HepG2 (cell line): ENCODE data around the gene CCDC38.

Experiments used
- DPF2 ChIP-seq: sonication (generic); formaldehyde crosslinking; IDR thresholded peaks from 2 replicates; pipeline ENCODE4 v1.4.0; 2020; ENCODE audit warnings: mild to moderate bottlenecking, low read depth, missing genetic modification reagents, borderline replicate concordance
- FOXM1 ChIP-seq: sonication (generic); formaldehyde crosslinking; IDR thresholded peaks from 2 replicates; pipeline ENCODE4 v1.5.0; 2020; ENCODE audit warnings: missing genetic modification reagents
- RBM39 ChIP-seq: fragments of 200-400 bp; formaldehyde crosslinking; IDR thresholded peaks from one replicate; pipeline ENCODE4 v1.6.1; 2018; ENCODE audit warnings: antibody characterized with exemption, mild to moderate bottlenecking, low read depth, low read length; ENCODE audit not compliant: poor library complexity, severe bottlenecking
- SAFB2 ChIP-seq: sonication (generic); formaldehyde crosslinking; IDR thresholded peaks from 2 replicates; pipeline ENCODE4 v1.5.1; 2020; ENCODE audit warnings: missing genetic modification reagents, low read depth, mild to moderate bottlenecking, borderline replicate concordance
- TBP ChIP-seq: sonication (generic); formaldehyde crosslinking; IDR thresholded peaks from 2 replicates; pipeline ENCODE4 v1.5.0; 2020; ENCODE audit warnings: missing genetic modification reagents
- ZNF263 ChIP-seq: sonication (generic); formaldehyde crosslinking; IDR thresholded peaks from 2 replicates; pipeline ENCODE4 v1.4.0; 2020; ENCODE audit warnings: missing genetic modification reagents
- TF ChIP-seq, protein P1 (sequence below): sonication (generic); formaldehyde crosslinking; IDR thresholded peaks from 2 replicates; pipeline ENCODE4 v1.5.0; 2020; ENCODE audit warnings: mild to moderate bottlenecking, missing genetic modification reagents, moderate library complexity
- TF ChIP-seq, protein P2 (sequence below): sonication (generic); formaldehyde crosslinking; conservative IDR thresholded peaks from 2 replicates; pipeline ENCODE4 v1.5.0; 2020; ENCODE audit warnings: missing genetic modification reagents

DNA sequence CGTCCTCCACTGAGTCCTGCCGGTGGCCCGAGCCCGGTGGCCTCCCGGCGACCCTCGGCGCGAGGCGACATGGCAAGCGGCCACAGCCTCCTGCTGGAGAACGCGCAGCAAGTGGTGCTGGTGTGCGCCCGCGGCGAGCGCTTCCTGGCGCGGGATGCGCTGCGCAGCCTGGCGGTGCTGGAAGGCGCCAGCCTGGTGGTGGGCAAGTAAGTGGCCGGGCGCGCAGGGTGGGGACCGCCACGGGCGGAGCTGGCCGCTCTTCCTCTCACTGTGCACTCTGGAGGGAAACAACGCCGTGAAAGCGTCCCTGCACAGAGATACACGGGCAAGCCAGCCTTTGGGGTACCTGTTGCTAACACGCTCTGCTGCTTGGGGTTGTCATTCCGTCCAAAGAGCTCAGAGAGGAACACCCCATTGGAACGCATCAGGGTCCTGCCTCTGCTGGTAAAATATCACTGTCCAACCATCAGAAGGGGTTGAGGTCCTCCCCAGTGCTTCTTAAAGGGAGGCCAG lies 972 bp upstream of the CCDC38 start, which contains the start of gene AMDHD1:
- TF ChIP-seq FOXM1 (no peak), TBP (no peak), DPF2 (CRISPR knock-in tag) (no peak), ZNF263 (no peak), RBM39 (peak; percentile 79), SAFB2 (CRISPR knock-in tag) (0 out of 2 replicates have a peak, but pooled peaks have one; percentile 59)
- TF ChIP-seq, protein P1, sequence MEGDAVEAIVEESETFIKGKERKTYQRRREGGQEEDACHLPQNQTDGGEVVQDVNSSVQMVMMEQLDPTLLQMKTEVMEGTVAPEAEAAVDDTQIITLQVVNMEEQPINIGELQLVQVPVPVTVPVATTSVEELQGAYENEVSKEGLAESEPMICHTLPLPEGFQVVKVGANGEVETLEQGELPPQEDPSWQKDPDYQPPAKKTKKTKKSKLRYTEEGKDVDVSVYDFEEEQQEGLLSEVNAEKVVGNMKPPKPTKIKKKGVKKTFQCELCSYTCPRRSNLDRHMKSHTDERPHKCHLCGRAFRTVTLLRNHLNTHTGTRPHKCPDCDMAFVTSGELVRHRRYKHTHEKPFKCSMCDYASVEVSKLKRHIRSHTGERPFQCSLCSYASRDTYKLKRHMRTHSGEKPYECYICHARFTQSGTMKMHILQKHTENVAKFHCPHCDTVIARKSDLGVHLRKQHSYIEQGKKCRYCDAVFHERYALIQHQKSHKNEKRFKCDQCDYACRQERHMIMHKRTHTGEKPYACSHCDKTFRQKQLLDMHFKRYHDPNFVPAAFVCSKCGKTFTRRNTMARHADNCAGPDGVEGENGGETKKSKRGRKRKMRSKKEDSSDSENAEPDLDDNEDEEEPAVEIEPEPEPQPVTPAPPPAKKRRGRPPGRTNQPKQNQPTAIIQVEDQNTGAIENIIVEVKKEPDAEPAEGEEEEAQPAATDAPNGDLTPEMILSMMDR (CRISPR knock-in tag): peak; percentile 41; the same call in 1 of the 2 replicates
- TF ChIP-seq, protein P2, sequence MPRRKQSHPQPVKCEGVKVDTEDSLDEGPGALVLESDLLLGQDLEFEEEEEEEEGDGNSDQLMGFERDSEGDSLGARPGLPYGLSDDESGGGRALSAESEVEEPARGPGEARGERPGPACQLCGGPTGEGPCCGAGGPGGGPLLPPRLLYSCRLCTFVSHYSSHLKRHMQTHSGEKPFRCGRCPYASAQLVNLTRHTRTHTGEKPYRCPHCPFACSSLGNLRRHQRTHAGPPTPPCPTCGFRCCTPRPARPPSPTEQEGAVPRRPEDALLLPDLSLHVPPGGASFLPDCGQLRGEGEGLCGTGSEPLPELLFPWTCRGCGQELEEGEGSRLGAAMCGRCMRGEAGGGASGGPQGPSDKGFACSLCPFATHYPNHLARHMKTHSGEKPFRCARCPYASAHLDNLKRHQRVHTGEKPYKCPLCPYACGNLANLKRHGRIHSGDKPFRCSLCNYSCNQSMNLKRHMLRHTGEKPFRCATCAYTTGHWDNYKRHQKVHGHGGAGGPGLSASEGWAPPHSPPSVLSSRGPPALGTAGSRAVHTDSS (CRISPR knock-in tag): no peak
